DLD1 (cell line): ENCODE data around the gene ZNF8.
"Not testable (repeated sequence)": the region's sequence is repeated elsewhere in the genome, so short reads cannot be mapped to it uniquely, and the experiment has no call there.

Experiments used
- in situ Hi-C: cut with HindIII; loops from 2 replicates; pipeline ENCODE4 v1.10.0; 2017; ENCODE audit warnings: low sequenced_read_pairs

Gene ZNF8

GRCh38 chr19:58278541-58279041 is at the start of gene ZNF8:
ZNF8 (plus strand) TSS chr19:58278955; CDS start chr19:58279082, 127 bp downstream.
- in situ Hi-C loops, result no loop called here

GRCh38 chr19:58229255-58229639 is 49.5 kb upstream of the ZNF8 start:
- in situ Hi-C loops, result no loop called here

GRCh38 chr19:58237324-58237723 is 41.4 kb upstream of the ZNF8 start:
- in situ Hi-C loops, result loop anchor here (10.0 kb wide), 1 partner anchor 77 kb away; no protein-coding TSS in a partner anchor

- in situ Hi-C loops, result no loop called here
These were observed 35.4 kb upstream of the ZNF8 start for GRCh38 chr19:58243351-58243750.

GRCh38 chr19:58248886-58249285 is 29.9 kb upstream of the ZNF8 start:
- in situ Hi-C loops, result no loop called here

- in situ Hi-C loops, result no loop called here
These were observed 26.6 kb upstream of the ZNF8 start for GRCh38 chr19:58252102-58252685.

GRCh38 chr19:58258259-58258658 is 20.5 kb upstream of the ZNF8 start:
- in situ Hi-C loops, result not testable (repeated sequence)

GRCh38 chr19:58261600-58261967 is 17.2 kb upstream of the ZNF8 start:
- in situ Hi-C loops, result no loop called here

GRCh38 chr19:58261968-58262921 is 16.5 kb upstream of the ZNF8 start:
- in situ Hi-C loops, result no loop called here

GRCh38 chr19:58262922-58263296 is 15.8 kb upstream of the ZNF8 start:
- in situ Hi-C loops, result no loop called here

GRCh38 chr19:58265100-58265499 is 13.7 kb upstream of the ZNF8 start:
- in situ Hi-C loops, result no loop called here

GRCh38 chr19:58268344-58268743 is 10.4 kb upstream of the ZNF8 start:
- in situ Hi-C loops, result no loop called here

GRCh38 chr19:58274771-58275201 is 4.0 kb upstream of the ZNF8 start:
- in situ Hi-C loops, result no loop called here

- in situ Hi-C loops, result no loop called here
These were observed 3.2 kb upstream of the ZNF8 start for GRCh38 chr19:58275564-58275963.

GRCh38 chr19:58277197-58277596 is 1.6 kb upstream of the ZNF8 start:
- in situ Hi-C loops, result no loop called here

- in situ Hi-C loops, result no loop called here
These were observed 811 bp upstream of the ZNF8 start for GRCh38 chr19:58277748-58278540.

GRCh38 chr19:58279042-58279924 is 528 bp downstream of the ZNF8 start:
- in situ Hi-C loops, result no loop called here

- in situ Hi-C loops, result no loop called here
These were observed 1.2 kb downstream of the ZNF8 start for GRCh38 chr19:58279925-58280316.

GRCh38 chr19:58284199-58284598 is 5.4 kb downstream of the ZNF8 start:
- in situ Hi-C loops, result no loop called here

GRCh38 chr19:58291943-58292342 is 13.2 kb downstream of the ZNF8 start:
- in situ Hi-C loops, result no loop called here
